Immature natural killer cell (primary cell): ENCODE measurements around the gene CACNB2. TPM values are rescaled to one million over a fixed set of nuclear protein-coding genes. Genes with fewer than 3 reads are reported as not detected.

Source experiments
- DNase-seq, 3 donors: peaks; one replicate each; pipeline ENCODE4 v3.0.0; 2022; ENCODE audit warnings: mixed read lengths in 1 of 3
- H3K27ac Mint-ChIP-seq, 6 donors: one replicate each; pipeline ENCODE4 v1.8.0; 2020; ENCODE audit warnings: mixed read lengths in 6 of 6, mild to moderate bottlenecking in 5 of 6, inconsistent platforms in 4 of 6, moderate library complexity in 3 of 6
- H3K27me3 Mint-ChIP-seq, 3 donors: one replicate each; pipeline ENCODE4 v1.8.0; 2020 to 2021; ENCODE audit warnings: low read depth in 3 of 3, mild to moderate bottlenecking in 3 of 3, mixed read lengths in 3 of 3, moderate library complexity in 3 of 3, inconsistent platforms in 1 of 3
- H3K36me3 Mint-ChIP-seq, 3 donors: one replicate each; pipeline ENCODE4 v1.8.0; 2020; ENCODE audit warnings: mixed read lengths in 3 of 3, inconsistent platforms in 2 of 3, mild to moderate bottlenecking in 2 of 3
- H3K4me1 Mint-ChIP-seq, 2 donors: one replicate each; pipeline ENCODE4 v1.8.0; 2020; ENCODE audit warnings: inconsistent platforms in 2 of 2, mild to moderate bottlenecking in 2 of 2, mixed read lengths in 2 of 2, moderate library complexity in 1 of 2
- H3K4me3 Mint-ChIP-seq, 5 donors: one replicate each; pipeline ENCODE4 v1.8.0; 2020; ENCODE audit warnings: mild to moderate bottlenecking in 5 of 5, mixed read lengths in 5 of 5, inconsistent platforms in 3 of 5, moderate library complexity in 3 of 5
- H3K9me3 Mint-ChIP-seq, 6 donors: one replicate each; pipeline ENCODE4 v1.8.0; 2020; ENCODE audit warnings: mild to moderate bottlenecking in 6 of 6, mixed read lengths in 6 of 6, inconsistent platforms in 4 of 6, moderate library complexity in 3 of 6
- polyA plus RNA-seq, 3 donors: library from polyadenylated mRNA; unstranded; fragments of 300-500 nt; fragmentation: Illumina TruSeq; gene quantifications; one replicate each; pipeline ENCODE4 v1.2.3, GENCODE V29; 2021

CACNB2 gene
- polyA plus RNA-seq, 3 donors from 2014 or later: 0.21 TPM; not detected in 2

DNA sequence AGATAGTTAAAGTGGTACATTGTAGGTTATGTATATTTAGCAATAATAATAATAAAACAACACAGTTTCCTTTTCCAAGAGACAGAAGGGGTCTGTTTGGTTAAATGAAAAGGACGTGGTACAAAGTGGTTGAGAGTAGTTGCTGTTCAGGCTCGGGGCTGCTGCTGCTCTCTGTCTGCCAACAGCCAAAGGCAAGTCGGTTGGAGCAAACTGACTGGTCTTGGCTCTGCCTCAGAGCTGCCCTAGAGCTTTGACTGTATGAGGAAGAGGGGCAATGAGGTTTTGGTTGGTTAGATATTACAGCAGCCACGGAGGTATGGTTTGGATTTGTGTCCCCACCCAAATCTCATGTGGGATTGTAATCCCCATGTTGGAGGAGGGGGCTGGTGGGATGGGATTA is 95.3 kb downstream of the CACNB2 start:
- Mint-ChIP-seq H3K9me3 (no peaks in the 10 kb centered on the region), H3K27me3 (no peaks in the 10 kb centered on the region), H3K4me1 (no peaks in the 10 kb centered on the region), H3K36me3 (no peaks in the 10 kb centered on the region), H3K4me3 (no peak overlapping the region), H3K27ac (no peak overlapping the region)
- no peak for DNase-seq

DNA sequence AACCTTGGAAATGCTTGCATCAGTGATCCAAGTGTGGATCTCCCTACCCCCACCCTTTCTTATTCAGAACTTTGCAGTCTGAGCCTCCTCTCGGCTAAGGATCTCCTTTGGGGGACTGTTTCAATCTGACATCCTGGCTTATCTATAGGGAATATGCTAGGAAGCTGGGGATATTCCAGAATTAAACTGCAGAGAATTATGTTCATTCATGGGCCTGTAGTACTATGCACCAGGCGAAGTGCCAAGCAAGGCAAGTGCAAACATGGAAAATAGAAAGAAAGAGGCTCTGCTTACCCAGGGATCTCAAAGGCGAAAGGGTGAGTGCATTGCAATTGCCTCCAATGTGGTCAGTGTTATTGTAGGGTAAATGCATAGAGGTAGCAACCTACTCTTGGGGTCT is 96.5 kb downstream of the CACNB2 start:
- Mint-ChIP-seq H3K4me3 (no peak overlapping the region), H3K27me3 (peaks cover 0 to 2% (median 1%) of the 10 kb centered on the region in 3 donors), H3K4me1 (no peaks in the 10 kb centered on the region), H3K9me3 (no peaks in the 10 kb centered on the region), H3K36me3 (no peaks in the 10 kb centered on the region), H3K27ac (no peak overlapping the region)
- DNase-seq: no peak

DNA sequence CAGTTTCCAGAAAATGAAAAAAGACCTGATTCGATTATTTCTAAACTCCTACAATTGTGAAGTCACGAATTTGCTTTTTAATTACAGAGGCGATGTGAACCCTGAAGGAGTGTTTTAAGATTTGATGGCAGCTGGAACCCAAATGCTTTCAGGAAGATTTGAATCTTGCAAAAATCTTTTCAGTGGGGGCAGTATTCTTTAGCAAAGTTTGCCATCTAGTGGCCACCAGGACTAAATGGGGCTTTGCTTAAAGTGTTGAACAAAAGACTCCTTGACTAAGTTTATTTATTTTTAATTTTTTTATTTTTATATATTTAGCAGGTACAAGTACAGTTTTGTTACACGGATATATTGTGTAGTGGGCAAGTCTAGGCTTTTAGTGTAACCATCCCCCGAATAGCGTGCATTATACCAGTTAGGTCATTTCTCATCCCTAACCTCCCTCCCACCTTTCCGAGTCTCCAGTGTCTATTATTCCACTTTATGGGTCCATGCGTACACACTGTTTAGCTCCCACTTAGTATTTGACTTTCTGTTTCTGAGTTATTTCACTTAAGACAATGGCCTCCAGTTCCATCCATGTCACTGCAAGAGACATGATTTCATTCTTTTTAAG is 98.8 kb downstream of the CACNB2 start:
- Mint-ChIP-seq H3K36me3 (no peaks in the 10 kb centered on the region), H3K27ac (no peak overlapping the region), H3K4me1 (no peaks in the 10 kb centered on the region), H3K27me3 (peaks cover 0 to 2% (median 1%) of the 10 kb centered on the region in 3 donors), H3K9me3 (peaks cover 0 to 1% (median 0%) of the 10 kb centered on the region in 6 donors), H3K4me3 (no peak overlapping the region)
- DNase-seq: no peak

DNA sequence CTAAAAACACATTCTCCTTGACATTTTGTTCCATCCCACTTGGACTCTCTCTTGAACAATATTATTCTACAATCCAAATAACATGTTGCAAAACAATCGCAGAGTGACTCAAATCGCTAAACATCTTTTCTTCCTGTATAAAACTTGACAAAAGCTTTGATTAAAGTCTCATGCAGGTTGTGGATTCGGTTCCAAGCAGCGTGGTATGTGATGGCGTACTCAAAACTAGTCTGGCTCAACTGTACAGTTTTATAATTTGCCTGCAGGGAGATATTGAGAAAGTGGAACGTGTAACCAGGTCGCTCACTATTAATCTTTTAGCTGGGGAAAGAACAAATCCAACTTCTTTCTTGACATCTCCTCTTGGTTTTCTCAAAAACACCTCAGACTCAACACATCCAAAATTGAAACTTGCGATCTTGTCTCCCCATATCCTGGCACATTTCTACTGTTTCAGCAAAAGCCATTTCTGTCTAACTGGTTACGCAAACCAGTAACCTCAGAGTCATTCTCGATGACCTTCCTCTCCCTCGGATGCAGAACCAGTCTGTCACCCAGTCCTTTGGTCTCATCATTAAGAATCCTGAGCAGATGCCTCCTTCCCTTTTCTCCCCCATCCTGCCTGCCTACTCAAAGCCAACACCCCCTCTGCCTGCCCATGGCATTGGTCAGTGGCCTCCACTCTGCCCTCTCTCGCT is 100.1 kb downstream of the CACNB2 start:
- Mint-ChIP-seq H3K27me3 (peaks cover 0 to 2% (median 1%) of the 10 kb centered on the region in 3 donors), H3K9me3 (peaks cover 0 to 1% (median 0%) of the 10 kb centered on the region in 6 donors), H3K27ac (no peak overlapping the region), H3K4me1 (no peaks in the 10 kb centered on the region), H3K4me3 (no peak overlapping the region), H3K36me3 (no peaks in the 10 kb centered on the region)
- no peak for DNase-seq

DNA sequence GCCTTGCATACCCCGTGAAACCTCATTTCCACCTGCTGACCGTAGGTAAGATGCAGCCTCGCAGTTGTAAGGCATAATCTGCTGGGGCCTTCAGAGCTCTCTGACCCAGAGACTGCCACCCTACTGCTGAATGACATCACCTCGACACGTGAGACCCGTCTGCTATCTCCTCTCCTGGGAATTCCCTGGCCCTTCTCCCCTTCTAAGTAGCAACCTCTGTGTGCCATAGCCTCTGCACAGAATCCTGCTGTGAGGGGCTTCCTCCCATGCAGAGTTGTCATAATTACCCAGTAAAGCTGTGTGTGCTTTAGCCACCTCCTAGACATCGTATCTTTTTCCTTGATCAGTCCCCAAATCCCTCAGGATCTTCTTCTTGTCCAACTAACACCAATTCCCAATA is 106.7 kb downstream of the CACNB2 start:
- H3K27me3 Mint-ChIP-seq: peaks cover 0 to 4% (median 2%) of the 10 kb centered on the region in 3 donors
- H3K4me1 Mint-ChIP-seq: no peaks in the 10 kb centered on the region
- no peaks in the 10 kb centered on the region for H3K36me3 Mint-ChIP-seq

DNA sequence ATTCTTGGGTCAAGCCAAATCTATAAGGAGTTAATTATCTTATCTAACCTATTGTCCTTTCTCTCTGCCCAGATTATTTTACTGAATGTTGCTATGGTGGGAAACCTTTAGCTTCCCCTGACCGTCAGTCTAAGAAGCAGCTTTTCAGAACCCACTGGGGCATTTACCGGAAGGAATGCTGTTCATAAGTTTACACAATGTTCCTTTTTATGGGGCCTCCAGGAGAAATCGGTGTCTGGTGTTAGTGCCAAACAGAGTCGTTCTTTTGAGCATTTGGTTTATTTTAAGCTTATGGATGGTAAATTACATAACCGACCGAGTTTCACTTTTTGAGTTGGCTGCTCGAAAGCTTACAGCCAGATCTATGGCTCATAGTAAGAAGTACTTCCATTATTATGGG is 111.9 kb downstream of the CACNB2 start:
- H3K9me3 Mint-ChIP-seq: peaks cover 0 to 1% (median 0%) of the 10 kb centered on the region in 6 donors
- no peaks in the 10 kb centered on the region for H3K36me3 Mint-ChIP-seq
- H3K4me3 Mint-ChIP-seq: no peak overlapping the region
- no peak for DNase-seq
- H3K27ac Mint-ChIP-seq: no peak overlapping the region
- H3K4me1 Mint-ChIP-seq: no peaks in the 10 kb centered on the region
- H3K27me3 Mint-ChIP-seq: peaks cover 0 to 7% (median 5%) of the 10 kb centered on the region in 3 donors

More for the DNA sequence above, 106.7 kb downstream of the CACNB2 start:
- Mint-ChIP-seq H3K9me3 (peaks cover 0 to 1% (median 0%) of the 10 kb centered on the region in 6 donors), H3K4me3 (no peak overlapping the region), H3K27ac (no peak overlapping the region)
- DNase-seq: no peak

- Mint-ChIP-seq H3K27ac (no peak overlapping the region), H3K36me3 (no peaks in the 10 kb centered on the region), H3K4me3 (no peak overlapping the region), H3K27me3 (peaks cover 0 to 7% (median 5%) of the 10 kb centered on the region in 3 donors), H3K9me3 (peaks cover 0 to 1% (median 0%) of the 10 kb centered on the region in 6 donors), H3K4me1 (no peaks in the 10 kb centered on the region)
- DNase-seq: no peak
These were observed 113.9 kb downstream of the CACNB2 start for GRCh38 chr10:18254086-18254485.

DNA sequence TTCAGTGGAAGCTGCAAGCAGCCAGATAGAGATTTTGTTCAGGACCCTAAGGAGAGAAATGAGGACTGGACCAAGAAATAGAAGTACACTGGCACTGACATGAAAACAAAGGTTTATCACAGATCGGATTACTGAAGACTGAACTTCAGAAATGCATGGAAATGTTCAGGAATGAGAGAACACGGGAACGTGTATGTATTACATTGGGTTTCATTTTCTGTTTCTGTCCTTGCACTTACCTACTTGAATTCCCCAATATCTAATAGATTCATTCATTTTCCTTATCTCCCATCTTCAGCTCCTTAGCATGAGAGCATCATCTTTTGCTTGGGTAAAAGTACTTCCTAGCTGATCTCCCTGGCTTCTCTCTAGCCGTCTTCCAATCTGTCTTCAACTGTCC is 114.5 kb downstream of the CACNB2 start:
- Mint-ChIP-seq H3K4me3 (no peak overlapping the region), H3K27me3 (peaks cover 0 to 7% (median 5%) of the 10 kb centered on the region in 3 donors), H3K9me3 (peaks cover 0 to 1% (median 0%) of the 10 kb centered on the region in 6 donors), H3K36me3 (no peaks in the 10 kb centered on the region), H3K4me1 (no peaks in the 10 kb centered on the region), H3K27ac (no peak overlapping the region)
- no peak for DNase-seq

GRCh38 chr10:18260310-18260922 is 120.2 kb downstream of the CACNB2 start:
- no peak overlapping the region for H3K27ac Mint-ChIP-seq

DNA sequence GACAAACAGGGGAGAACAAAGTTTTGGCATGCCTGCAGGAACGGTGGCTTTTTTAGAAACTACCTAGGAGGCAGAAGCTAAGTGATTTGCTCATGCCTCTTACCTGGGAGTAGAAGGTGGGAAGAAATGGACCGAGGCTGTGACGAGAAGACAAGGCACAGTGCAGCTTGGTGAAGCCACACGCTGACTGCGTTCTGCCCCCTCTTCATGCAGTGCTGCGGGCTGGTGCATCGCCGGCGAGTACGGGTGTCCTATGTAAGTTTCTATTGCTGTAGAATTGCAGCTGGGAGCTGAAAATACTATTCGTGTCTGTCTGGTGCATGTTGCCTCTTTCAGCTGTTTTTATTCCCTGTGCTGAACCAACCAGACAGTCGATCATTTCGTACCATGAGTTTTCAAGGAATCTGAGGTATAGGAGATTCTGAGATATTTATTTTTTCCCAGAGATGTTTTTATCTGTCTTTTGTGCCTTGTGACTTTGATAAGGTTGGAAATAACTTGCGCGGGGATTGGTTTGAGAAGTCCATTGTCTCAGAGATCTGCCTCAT is 120.9 kb downstream of the CACNB2 start:
- Mint-ChIP-seq H3K27me3 (peaks cover 0 to 3% (median 1%) of the 10 kb centered on the region in 3 donors), H3K36me3 (no peaks in the 10 kb centered on the region), H3K9me3 (no peaks in the 10 kb centered on the region), H3K27ac (no peak overlapping the region), H3K4me3 (no peak overlapping the region), H3K4me1 (no peaks in the 10 kb centered on the region)
- DNase-seq: no peak

More at GRCh38 chr10:18260310-18260922, 120.2 kb downstream of the CACNB2 start:
- peaks cover 0 to 3% (median 2%) of the 10 kb centered on the region in 3 donors for H3K27me3 Mint-ChIP-seq
- no peaks in the 10 kb centered on the region for H3K9me3 Mint-ChIP-seq
- no peak for DNase-seq
- H3K36me3 Mint-ChIP-seq: no peaks in the 10 kb centered on the region
- H3K4me3 Mint-ChIP-seq: no peak overlapping the region
- no peaks in the 10 kb centered on the region for H3K4me1 Mint-ChIP-seq

- Mint-ChIP-seq H3K4me1 (no peaks in the 10 kb centered on the region), H3K27ac (no peak overlapping the region), H3K27me3 (peaks cover 0 to 3% (median 3%) of the 10 kb centered on the region in 3 donors), H3K9me3 (no peaks in the 10 kb centered on the region), H3K4me3 (no peak overlapping the region), H3K36me3 (no peaks in the 10 kb centered on the region)
- no peak for DNase-seq
These were observed 121.6 kb downstream of the CACNB2 start for GRCh38 chr10:18261768-18262231.

GRCh38 chr10:18264466-18265050 is 124.3 kb downstream of the CACNB2 start:
- peaks cover 0 to 3% (median 0%) of the 10 kb centered on the region in 3 donors for H3K27me3 Mint-ChIP-seq
- no peak for DNase-seq
- no peak overlapping the region for H3K4me3 Mint-ChIP-seq
- H3K9me3 Mint-ChIP-seq: no peaks in the 10 kb centered on the region
- no peak overlapping the region for H3K27ac Mint-ChIP-seq
- H3K4me1 Mint-ChIP-seq: no peaks in the 10 kb centered on the region
- no peaks in the 10 kb centered on the region for H3K36me3 Mint-ChIP-seq

- DNase-seq: no peak
- Mint-ChIP-seq H3K27me3 (peaks cover 0 to 3% (median 0%) of the 10 kb centered on the region in 3 donors), H3K27ac (no peak overlapping the region), H3K4me3 (no peak overlapping the region), H3K9me3 (no peaks in the 10 kb centered on the region), H3K36me3 (no peaks in the 10 kb centered on the region), H3K4me1 (no peaks in the 10 kb centered on the region)
These were observed 127.8 kb downstream of the CACNB2 start for GRCh38 chr10:18268005-18268404.

DNA sequence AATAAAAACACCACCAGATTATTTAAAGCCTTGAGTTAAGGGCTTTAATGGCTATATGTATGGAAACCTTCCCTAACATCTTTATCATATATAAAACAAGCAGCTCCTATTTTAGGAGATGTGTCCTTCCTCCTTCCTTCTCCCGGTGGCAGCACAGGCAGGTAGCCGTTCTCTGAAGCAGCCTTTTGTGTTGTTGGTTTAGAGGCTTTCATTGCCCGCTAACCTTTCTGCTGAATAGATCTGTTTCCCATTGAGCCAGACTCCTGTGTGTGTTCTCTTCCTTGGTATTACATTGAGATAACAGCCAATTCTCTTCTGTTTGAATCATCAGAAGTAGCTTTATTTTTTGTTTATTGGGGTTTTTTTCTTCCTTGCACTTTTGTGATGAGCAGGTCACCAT is 131.3 kb downstream of the CACNB2 start:
- H3K4me1 Mint-ChIP-seq: no peaks in the 10 kb centered on the region
- peaks cover 0 to 2% (median 1%) of the 10 kb centered on the region in 3 donors for H3K27me3 Mint-ChIP-seq
- no peaks in the 10 kb centered on the region for H3K36me3 Mint-ChIP-seq
- H3K27ac Mint-ChIP-seq: no peak overlapping the region
- no peaks in the 10 kb centered on the region for H3K9me3 Mint-ChIP-seq
- H3K4me3 Mint-ChIP-seq: no peak overlapping the region
- DNase-seq: no peak
